Neural progenitor cell (in vitro differentiated cells): ENCODE measurements around the gene MINDY4.

Experiments used
- EZH2 ChIP-seq: fragments of 200-600 bp; sonication (generic); IDR thresholded peaks from 2 replicates; pipeline ENCODE4 v1.6.1; 2017; ENCODE audit warnings: antibody characterized with exemption, mild to moderate bottlenecking, moderate library complexity
- TF ChIP-seq, protein P1 (sequence below): fragments of 200-600 bp; sonication (generic); IDR thresholded peaks from 2 replicates; pipeline ENCODE4 v1.5.1; 2017; ENCODE audit warnings: antibody characterized with exemption, mild to moderate bottlenecking

DNA sequence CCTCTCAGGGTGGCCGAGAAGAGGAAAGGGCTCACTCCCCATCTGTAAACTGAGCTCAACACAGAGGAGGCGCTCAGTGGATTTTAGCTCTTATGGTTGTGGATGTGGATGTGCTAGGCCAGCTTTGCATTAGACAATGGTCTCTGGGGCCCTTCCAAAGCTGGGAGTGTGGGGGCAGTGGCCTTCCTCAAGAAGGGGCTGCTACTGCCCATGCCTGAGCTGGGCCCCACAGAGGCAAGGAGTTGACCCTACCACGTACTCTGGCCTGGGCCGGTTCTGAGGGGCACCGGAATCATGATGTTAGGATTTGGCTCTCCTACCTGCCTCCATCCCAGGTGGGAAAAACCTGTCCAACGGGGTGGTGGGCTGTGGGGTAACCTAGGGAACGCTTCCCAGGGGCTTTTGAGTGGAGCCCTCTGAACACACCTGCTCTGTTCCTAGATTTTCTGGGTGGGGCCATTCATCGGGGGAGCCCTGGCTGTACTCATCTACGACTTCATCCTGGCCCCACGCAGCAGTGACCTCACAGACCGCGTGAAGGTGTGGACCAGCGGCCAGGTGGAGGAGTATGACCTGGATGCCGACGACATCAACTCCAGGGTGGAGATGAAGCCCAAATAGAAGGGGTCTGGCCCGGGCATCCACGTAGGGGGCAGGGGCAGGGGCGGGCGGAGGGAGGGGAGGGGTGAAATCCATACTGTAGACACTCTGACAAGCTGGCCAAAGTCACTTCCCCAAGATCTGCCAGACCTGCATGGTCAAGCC lies 152.0 kb downstream of the MINDY4 start:
- TF ChIP-seq EZH2 = no peak
- TF ChIP-seq, protein P1, sequence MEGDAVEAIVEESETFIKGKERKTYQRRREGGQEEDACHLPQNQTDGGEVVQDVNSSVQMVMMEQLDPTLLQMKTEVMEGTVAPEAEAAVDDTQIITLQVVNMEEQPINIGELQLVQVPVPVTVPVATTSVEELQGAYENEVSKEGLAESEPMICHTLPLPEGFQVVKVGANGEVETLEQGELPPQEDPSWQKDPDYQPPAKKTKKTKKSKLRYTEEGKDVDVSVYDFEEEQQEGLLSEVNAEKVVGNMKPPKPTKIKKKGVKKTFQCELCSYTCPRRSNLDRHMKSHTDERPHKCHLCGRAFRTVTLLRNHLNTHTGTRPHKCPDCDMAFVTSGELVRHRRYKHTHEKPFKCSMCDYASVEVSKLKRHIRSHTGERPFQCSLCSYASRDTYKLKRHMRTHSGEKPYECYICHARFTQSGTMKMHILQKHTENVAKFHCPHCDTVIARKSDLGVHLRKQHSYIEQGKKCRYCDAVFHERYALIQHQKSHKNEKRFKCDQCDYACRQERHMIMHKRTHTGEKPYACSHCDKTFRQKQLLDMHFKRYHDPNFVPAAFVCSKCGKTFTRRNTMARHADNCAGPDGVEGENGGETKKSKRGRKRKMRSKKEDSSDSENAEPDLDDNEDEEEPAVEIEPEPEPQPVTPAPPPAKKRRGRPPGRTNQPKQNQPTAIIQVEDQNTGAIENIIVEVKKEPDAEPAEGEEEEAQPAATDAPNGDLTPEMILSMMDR = no peak
